Astrocyte of the spinal cord (primary cell): ENCODE results near the gene LAMA4.

Experiments used
- DNase-seq: peaks from one replicate; pipeline ENCODE4 v3.0.0; 2011; ENCODE audit warnings: low read depth, low spot score
- H3K4me3 ChIP-seq: 2 replicates; pipeline ENCODE4 v1.5.1; 2011; ENCODE audit warnings: low read depth, mild to moderate bottlenecking, low read length, moderate library complexity
- CTCF ChIP-seq: IDR thresholded peaks from 2 replicates; pipeline ENCODE4 v1.5.1; 2012; ENCODE audit warnings: low read depth, mild to moderate bottlenecking, low read length, inconsistent platforms
- in situ Hi-C: cut with HindIII; loops from 2 replicates; pipeline ENCODE4 v1.10.0; 2017; ENCODE audit warnings: low sequenced_read_pairs

Gene LAMA4

GRCh38 chr6:112227411-112227810 lies 27.0 kb downstream of the LAMA4 start:
- DNase-seq = no peak
- no peak for TF ChIP-seq CTCF
- H3K4me3 ChIP-seq = no peak overlapping the region
- in situ Hi-C loops = no loop called here

GRCh38 chr6:112225691-112226090 lies 28.7 kb downstream of the LAMA4 start:
- TF ChIP-seq CTCF = no peak
- DNase-seq = no peak
- in situ Hi-C loops = no loop called here
- no peak overlapping the region for H3K4me3 ChIP-seq

GRCh38 chr6:112224088-112224487 lies 30.3 kb downstream of the LAMA4 start:
- in situ Hi-C loops = no loop called here
- no peak for DNase-seq
- H3K4me3 ChIP-seq = no peak overlapping the region
- no peak for TF ChIP-seq CTCF

- no peak for TF ChIP-seq CTCF
- peak; percentile 88 for DNase-seq
- in situ Hi-C loops = no loop called here
- H3K4me3 ChIP-seq = no peak overlapping the region
Measured at GRCh38 chr6:112223070-112223861, 31.1 kb downstream of the LAMA4 start.

GRCh38 chr6:112221981-112222852 lies 32.1 kb downstream of the LAMA4 start:
- no peak overlapping the region for H3K4me3 ChIP-seq
- no peak for TF ChIP-seq CTCF
- DNase-seq = peak; percentile 58
- in situ Hi-C loops = no loop called here

- H3K4me3 ChIP-seq = no peak overlapping the region
- in situ Hi-C loops = no loop called here
- no peak for TF ChIP-seq CTCF
- DNase-seq = no peak
Measured at GRCh38 chr6:112221561-112221960, 32.8 kb downstream of the LAMA4 start.
